NCI-H128 (cell line): ENCODE results near the gene NPAS1.
"Not testable (repeated sequence)": the region's sequence is repeated elsewhere in the genome, so short reads cannot be mapped to it uniquely, and the experiment has no call there.

ENCODE experiments used
- DNase-seq: peaks from one replicate; lab custom pipeline; 2025; ENCODE audit not compliant: unreplicated experiment; lab: John Stamatoyannopoulos, UW

The NPAS1 gene

GRCh38 chr19:47044946-47045866, 25.6 kb downstream of the NPAS1 start:
- DNase-seq: no peak

GRCh38 chr19:47045867-47046470, 26.3 kb downstream of the NPAS1 start:
- DNase-seq: no peak

- no peak for DNase-seq
These were observed 27.7 kb downstream of the NPAS1 start for GRCh38 chr19:47047272-47047762.

GRCh38 chr19:47047763-47048405, 28.2 kb downstream of the NPAS1 start:
- peak; percentile 59 for DNase-seq

GRCh38 chr19:47049307-47049700, 29.7 kb downstream of the NPAS1 start:
- no peak for DNase-seq

GRCh38 chr19:47050562-47050961, 30.9 kb downstream of the NPAS1 start:
- DNase-seq: not testable (repeated sequence)

- no peak for DNase-seq
These were observed 36.8 kb downstream of the NPAS1 start for GRCh38 chr19:47056411-47056810.

GRCh38 chr19:47057328-47057727, 37.7 kb downstream of the NPAS1 start:
- DNase-seq: no peak

- no peak for DNase-seq
These were observed 39.0 kb downstream of the NPAS1 start for GRCh38 chr19:47058621-47059022.

GRCh38 chr19:47063874-47064273, 44.2 kb downstream of the NPAS1 start:
- DNase-seq: no peak

DNA sequence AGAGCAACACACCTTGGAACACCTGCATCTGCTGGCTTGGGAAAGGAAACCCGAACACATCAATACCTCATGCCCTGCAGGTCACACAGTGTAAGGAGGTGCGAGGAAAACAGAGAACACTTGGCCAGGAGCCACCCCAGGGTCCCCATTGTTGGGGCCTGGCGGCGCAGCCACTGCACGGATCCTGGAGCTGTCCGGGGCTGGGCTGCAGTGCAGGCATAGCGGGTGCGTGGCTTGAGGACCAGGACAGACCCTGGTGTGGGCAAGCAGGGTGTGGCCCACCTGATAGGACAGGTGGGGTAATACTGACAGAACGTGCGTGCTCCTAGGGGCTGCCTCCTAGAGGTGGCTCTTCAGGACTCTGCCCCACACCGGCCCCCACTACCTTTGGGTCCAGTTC, 45.6 kb downstream of the NPAS1 start:
- no peak for DNase-seq

GRCh38 chr19:47066376-47067214, 47.0 kb downstream of the NPAS1 start:
- no peak for DNase-seq

DNA sequence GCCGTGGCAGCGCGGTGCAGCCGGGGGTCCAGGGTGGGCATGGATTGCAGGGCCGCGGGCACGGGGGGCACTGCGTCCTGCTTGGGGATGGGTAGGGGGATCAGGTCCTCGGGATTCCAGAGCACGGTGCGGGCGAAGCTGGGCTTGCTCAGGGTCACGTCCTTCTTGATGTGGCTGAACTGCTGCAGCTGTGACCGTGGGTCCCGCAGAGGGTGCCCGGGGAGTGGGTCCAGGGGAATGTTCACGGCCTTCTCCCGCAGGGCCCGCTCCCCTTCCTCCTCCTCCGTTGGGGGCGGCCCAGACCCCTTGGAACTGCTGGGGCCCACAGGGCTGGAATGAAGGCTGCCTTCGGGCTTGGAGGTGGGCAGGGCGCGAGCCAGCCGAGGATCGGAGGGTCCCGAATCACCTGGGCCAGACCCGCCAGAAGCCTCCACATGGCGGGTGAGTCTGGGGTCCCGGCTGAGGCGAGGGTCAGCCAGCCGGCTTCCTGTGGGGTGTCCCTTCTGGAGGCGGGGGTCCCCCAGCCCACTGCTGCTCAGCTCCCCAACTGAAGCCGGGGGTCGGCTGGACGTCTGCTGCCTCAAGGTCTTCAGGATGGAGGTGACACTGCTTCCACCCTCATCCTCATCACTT, 47.7 kb downstream of the NPAS1 start:
- DNase-seq: no peak

DNA sequence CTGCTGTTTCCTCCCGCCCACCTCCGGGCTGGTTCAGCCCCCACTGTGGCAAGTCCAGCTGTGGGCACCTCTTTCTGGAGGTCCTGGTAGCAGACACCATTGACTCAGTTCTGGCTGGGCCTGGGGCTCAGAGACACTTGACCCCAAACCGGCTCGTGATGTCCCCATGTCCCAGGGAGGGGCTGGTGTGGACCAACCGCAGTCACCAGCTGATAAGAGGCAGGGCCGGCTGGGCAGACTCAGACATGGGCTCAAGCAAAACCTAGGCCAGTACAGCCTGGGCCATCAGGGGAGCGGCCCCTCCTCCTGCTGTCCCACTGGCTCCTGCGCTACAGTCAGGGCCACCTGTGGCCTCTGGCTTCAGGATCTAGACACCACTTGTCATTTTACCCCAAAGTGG, 48.6 kb downstream of the NPAS1 start:
- no peak for DNase-seq

DNA sequence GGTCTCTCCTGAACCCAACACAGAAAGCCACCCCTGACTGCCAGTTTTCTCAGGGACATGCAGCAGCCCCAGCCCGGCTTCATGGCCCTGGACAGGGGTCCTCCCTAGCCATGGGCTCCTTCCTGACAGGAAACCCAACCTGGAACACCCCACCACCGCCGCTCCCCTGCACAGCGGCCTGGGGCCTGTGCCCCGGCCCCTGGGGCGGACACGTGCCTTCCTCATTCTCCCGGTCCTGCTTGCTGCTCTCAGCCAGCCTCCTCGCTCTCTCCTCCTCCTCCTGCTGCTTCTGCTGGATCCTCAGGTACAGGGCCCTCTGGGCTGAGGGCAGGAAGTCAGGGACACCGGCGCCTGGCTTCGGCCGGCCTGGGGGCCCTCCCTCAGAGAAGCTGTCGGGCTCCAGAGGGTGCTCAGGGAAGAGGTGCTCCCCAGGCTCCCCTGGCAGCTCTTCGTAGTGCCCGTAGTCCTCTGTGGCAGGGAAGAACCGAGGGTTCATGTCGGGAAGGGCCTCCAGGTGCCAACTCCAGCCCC, 49.3 kb downstream of the NPAS1 start:
- no peak for DNase-seq

DNA sequence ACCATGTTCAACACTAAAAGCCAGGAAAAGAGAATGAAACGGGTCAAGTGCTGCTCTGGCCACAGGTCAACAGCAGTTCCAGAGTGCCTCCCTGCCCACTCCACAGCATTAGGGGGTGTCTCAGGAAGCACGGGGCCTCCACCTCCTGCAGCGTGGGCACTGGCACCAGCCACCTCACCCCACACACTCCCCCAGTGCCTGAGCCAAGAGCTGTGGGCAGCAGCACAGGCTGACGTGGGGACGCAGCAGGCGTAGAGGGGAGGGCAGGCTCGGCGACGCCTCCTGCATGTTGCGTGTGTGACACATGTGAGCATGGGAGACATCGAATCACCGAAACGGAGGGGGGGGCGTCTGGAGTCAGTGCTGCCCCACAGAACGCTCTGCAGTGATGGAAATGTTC, 50.2 kb downstream of the NPAS1 start:
- no peak for DNase-seq

- no peak for DNase-seq
These were observed 51.1 kb downstream of the NPAS1 start for GRCh38 chr19:47070756-47071155.

DNA sequence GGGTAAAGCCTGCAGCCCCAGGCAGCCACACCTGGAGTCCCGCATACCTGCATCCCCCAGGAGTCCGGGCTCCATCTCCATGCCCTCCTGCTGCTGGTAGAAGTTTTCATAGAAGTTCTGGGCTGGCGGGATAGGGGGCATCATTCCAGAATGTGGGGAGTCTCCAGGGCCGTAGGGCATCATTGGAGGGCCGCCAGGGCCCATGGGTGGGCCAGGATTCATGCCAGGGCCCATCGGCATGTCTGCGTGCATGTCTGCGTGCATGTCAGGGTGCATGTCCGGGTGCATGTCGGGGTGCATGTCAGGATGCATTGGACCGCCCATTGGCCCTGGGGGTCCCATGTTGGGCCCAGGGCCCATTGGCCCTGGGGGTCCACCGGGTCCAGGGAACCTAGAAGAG, 52.1 kb downstream of the NPAS1 start:
- DNase-seq: no peak

GRCh38 chr19:47072323-47072722, 52.7 kb downstream of the NPAS1 start:
- DNase-seq: no peak

DNA sequence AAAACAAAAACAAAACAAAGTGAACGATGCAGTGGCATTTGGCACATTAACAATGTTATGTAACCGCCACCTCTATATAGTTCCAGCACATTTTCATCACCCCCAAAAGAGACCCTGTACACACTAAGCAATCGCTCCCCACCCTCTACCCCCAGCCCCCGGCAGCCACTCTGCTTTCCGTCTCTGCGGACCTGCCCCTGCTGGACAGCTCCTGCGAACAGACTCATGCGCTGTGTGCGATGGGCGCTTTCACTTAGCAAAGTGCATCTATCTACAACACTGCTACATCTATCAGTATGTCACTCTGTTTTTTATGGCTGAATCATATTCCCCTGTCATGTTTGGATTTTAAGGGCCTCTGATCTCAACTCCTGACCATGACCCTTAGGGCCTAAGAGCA, 53.9 kb downstream of the NPAS1 start:
- no peak for DNase-seq
